GM12801 (cell line): Measurements from ENCODE around the gene CEP68.

Source experiments
- TF ChIP-seq, protein P1 (sequence below): IDR thresholded peaks from one replicate; pipeline ENCODE4 v1.5.1; 2011; ENCODE audit warnings: control low read depth; ENCODE audit not compliant: insufficient read length; ENCODE audit errors: extremely low read depth

Gene CEP68

DNA sequence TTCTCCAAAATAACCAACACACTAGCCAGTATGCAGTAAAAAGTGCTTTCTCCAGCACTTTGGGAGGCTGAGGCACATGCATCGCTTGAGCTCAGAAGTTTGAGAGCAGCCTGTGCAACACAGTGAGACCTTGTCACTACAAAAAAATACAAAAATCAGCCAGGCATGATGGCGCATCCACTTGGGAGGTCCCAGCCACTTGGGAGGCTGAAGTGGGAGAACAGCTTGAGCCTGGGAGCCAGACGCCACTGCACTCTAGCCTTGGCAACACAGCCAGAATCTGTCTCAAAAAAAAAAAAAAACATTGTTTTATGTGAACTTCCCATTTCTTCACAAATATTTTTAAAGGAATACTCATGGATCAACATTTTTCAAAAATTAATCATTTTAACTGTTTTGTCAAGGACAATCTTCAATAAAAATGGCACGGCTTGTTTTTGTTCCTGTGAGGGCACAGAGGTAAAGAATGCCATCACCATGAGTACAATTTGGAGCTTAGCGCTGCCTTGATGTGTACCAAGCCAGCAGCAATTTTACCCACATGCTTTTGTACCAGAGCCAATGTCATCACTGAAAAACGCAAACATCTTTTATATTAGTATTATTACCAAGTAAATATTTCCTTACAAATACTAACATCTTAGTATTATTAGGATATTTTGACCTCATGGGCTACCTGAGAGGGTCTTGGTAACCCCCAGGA lies 46.9 kb downstream of the CEP68 start:
- TF ChIP-seq, protein P1, sequence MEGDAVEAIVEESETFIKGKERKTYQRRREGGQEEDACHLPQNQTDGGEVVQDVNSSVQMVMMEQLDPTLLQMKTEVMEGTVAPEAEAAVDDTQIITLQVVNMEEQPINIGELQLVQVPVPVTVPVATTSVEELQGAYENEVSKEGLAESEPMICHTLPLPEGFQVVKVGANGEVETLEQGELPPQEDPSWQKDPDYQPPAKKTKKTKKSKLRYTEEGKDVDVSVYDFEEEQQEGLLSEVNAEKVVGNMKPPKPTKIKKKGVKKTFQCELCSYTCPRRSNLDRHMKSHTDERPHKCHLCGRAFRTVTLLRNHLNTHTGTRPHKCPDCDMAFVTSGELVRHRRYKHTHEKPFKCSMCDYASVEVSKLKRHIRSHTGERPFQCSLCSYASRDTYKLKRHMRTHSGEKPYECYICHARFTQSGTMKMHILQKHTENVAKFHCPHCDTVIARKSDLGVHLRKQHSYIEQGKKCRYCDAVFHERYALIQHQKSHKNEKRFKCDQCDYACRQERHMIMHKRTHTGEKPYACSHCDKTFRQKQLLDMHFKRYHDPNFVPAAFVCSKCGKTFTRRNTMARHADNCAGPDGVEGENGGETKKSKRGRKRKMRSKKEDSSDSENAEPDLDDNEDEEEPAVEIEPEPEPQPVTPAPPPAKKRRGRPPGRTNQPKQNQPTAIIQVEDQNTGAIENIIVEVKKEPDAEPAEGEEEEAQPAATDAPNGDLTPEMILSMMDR, result no peak

DNA sequence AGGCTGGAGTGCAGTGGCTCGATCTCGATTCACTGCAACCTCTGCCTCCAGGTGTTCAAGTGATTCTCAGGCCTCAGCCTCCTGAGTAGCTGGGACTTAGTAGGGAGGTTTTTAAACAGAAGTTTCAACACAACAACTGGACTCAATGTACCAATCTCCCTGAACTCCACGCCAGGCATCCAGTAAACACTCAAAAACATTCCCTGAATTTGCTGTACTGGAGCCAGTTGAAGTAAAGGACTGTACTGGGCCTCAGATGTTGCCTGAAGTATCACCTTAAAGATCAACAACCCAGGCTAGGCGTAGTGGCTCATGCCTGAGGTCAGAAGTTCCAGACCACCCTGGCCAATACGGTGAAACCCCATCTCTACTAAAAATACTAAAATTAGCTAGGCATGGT lies 51.3 kb downstream of the CEP68 start:
- TF ChIP-seq, protein P1, result no peak

DNA sequence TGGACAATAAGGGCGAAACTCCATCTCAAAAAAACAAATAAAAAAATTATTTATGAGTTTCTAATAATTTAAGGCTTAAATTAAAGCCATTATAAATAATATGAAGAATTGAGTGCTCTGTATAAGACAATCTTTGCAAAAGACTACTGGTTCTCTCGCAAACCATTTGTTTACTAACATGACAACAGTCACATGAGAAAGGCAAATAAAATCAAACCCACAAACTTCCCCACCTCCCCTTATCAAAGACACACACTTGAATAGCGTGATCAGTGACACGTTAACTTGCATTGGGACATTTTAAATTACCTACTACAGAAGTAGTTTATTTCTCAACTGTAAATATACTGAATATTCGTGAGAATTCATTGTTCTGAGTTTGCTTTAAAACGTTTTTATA lies 52.6 kb downstream of the CEP68 start:
- TF ChIP-seq, protein P1, result no peak

DNA sequence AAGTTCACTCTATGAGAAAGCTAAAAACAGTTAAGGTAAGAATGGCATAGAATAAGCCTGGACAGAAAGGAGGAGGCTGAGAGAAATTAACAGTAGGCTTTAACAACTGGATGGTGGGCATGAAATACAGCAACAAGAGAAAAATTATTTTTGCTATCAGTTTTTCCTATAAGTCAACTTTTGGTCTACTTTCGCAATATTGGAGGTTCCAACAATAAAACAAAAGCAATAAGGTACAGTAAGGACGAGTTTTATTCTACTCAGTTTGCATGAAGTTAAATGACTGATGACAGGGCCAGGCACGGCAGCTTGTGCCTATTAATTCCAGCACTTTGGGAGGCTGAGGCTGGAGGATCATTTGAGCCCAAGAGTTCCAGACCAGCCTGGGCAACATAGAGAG lies 56.4 kb downstream of the CEP68 start:
- TF ChIP-seq, protein P1, result no peak

DNA sequence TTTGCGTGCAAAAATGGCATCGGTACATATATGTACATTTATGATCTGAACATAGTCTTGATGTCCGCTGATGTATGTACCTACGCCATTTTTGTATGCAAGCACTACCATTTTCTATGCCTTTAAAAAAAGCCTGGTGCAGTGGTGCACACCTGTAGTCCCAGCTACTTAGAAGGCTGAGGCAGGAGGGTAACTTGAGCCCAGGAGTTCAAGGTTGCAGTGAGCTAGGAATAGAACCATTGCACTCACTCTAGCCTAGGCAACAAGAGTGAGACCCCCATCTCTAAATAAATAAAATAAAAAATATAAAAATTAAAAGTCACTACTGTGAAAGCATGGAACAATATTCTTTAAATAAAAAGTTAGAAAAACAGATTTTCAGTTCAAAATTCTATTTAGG lies 57.0 kb downstream of the CEP68 start:
- TF ChIP-seq, protein P1, result no peak

DNA sequence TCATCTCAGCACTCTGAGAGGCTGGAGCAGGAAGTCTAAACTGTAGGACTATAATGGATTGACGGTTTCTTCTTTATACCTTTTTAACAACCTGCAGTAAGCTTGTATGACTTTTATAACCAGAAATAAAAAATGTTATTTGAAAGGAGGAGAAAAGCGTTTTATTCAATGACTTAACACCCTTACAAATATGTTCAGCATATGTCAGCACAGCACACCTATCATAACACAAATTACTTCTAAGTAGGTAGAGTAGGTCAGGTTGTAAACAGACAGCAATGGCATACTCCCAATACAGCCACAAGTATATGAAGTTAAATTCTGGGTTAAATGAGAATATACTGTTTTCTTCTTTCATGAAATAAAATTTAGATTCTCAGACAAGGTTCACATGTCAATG lies 57.6 kb downstream of the CEP68 start:
- TF ChIP-seq, protein P1, result no peak

DNA sequence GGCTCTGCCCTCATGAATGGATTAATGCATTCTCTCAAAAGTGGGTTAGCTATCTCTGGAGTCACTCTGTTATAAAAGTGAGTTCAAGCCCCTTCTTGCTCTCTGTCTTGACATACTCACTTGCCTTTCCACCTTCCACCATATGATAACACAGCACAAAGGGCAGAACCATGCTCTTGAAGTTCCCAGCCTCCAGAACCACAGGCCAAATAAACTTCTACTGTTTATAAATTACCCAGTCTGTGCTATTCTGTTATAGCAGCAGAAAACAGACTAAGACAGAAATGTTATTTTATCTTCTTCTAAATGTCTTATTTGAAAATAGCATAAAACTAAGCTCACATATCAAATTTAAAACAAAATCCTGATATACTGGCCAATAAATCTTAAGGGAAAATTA lies 58.7 kb downstream of the CEP68 start:
- TF ChIP-seq, protein P1, result no peak
